ENCODE results near the gene GRK1. TPM values are rescaled to one million over a fixed set of nuclear protein-coding genes. Genes with fewer than 3 reads are reported as not detected.

The GRK1 gene
- polyA plus RNA-seq, 1 experiment, result not detected

- ChIA-PET CTCF (no interaction called here), POLR2A (interaction anchor here (0.5 kb wide), 1 partner anchor 56 kb away, joined by 5 read pairs; no protein-coding TSS in a partner anchor)
- Histone ChIP-seq H3K27me3 (ENCODE audit: control insufficient read depth, insufficient read depth, low read length) (peaks cover 28% of the 10 kb centered on the region), H3K27ac (ENCODE audit: low read depth, low read length) (no peak overlapping the region), H3K9me3 (ENCODE audit: control insufficient read depth, insufficient read depth, low read length) (peaks cover 18% of the 10 kb centered on the region), H3K4me3 (ENCODE audit: low read depth, low read length) (no peak overlapping the region)
- no peak for DNase-seq (ENCODE audit: low read depth, low spot score)
- TF ChIP-seq CTCF (IDR thresholded peaks at IDR 0.05; ENCODE audit: low read depth, low read length), result no peak
Observed at GRCh38 chr13:113726961-113727411, 60.0 kb downstream of the GRK1 start.

GRCh38 chr13:113728571-113729054 is 61.6 kb downstream of the GRK1 start:
- POLR2A ChIA-PET, result no interaction called here
- Histone ChIP-seq H3K27ac (ENCODE audit: low read depth, low read length) (no peak overlapping the region), H3K27me3 (ENCODE audit: control insufficient read depth, insufficient read depth, low read length) (peaks cover 28% of the 10 kb centered on the region), H3K9me3 (ENCODE audit: control insufficient read depth, insufficient read depth, low read length) (peaks cover 34% of the 10 kb centered on the region), H3K4me3 (ENCODE audit: low read depth, low read length) (no peak overlapping the region)
- TF ChIP-seq CTCF (IDR thresholded peaks at IDR 0.05; ENCODE audit: low read depth, low read length), result no peak
- no peak for DNase-seq (ENCODE audit: low read depth, low spot score)
- CTCF ChIA-PET, result no interaction called here

GRCh38 chr13:113729187-113730019 is 62.4 kb downstream of the GRK1 start:
- Histone ChIP-seq H3K4me3 (ENCODE audit: low read depth, low read length) (no peak overlapping the region), H3K9me3 (ENCODE audit: control insufficient read depth, insufficient read depth, low read length) (peaks cover 42% of the 10 kb centered on the region), H3K27me3 (ENCODE audit: control insufficient read depth, insufficient read depth, low read length) (peaks cover 28% of the 10 kb centered on the region), H3K27ac (ENCODE audit: low read depth, low read length) (no peak overlapping the region)
- ChIA-PET CTCF (no interaction called here), POLR2A (no interaction called here)
- TF ChIP-seq CTCF (IDR thresholded peaks at IDR 0.05; ENCODE audit: low read depth, low read length), result no peak
- DNase-seq (ENCODE audit: low read depth, low spot score), result no peak

- ChIA-PET CTCF (no interaction called here), POLR2A (no interaction called here)
- peaks cover 28% of the 10 kb centered on the region for H3K27me3 ChIP-seq (ENCODE audit: control insufficient read depth, insufficient read depth, low read length)
Observed at GRCh38 chr13:113730258-113730691, 63.3 kb downstream of the GRK1 start.

More at GRCh38 chr13:113730258-113730691, 63.3 kb downstream of the GRK1 start:
- no peak overlapping the region for H3K27ac ChIP-seq (ENCODE audit: low read depth, low read length)
- no peak for TF ChIP-seq CTCF (IDR thresholded peaks at IDR 0.05; ENCODE audit: low read depth, low read length)
- no peak overlapping the region for H3K4me3 ChIP-seq (ENCODE audit: low read depth, low read length)
- H3K9me3 ChIP-seq (ENCODE audit: control insufficient read depth, insufficient read depth, low read length), result peaks cover 51% of the 10 kb centered on the region
- no peak for DNase-seq (ENCODE audit: low read depth, low spot score)

Measured in AG04450 (cell line).